Aorta (tissue), 5 donors: ENCODE data around the gene CHKB. TPM values are rescaled to one million over a fixed set of nuclear protein-coding genes. Genes with fewer than 3 reads are reported as not detected.

Source experiments
- ATAC-seq: fragments of 200-7000 bp; cut with Tn5 transposase; one replicate; pipeline ENCODE4 v1.9.1; 2022; ENCODE audit warnings: moderate library complexity; ENCODE audit not compliant: low FRiP score
- DNase-seq, 2 donors: peaks; one replicate each; pipeline ENCODE4 v3.0.0-alpha.2; 2020
- H3K27ac ChIP-seq, 2 donors: one replicate each; pipeline ENCODE4 v1.5.1; 2013; ENCODE audit warnings: low read length in 2 of 2, mild to moderate bottlenecking in 2 of 2, moderate library complexity in 2 of 2, control low read depth in 1 of 2, inconsistent platforms in 1 of 2, low read depth in 1 of 2
- H3K27me3 ChIP-seq, 2 donors: one replicate each; pipeline ENCODE4 v1.6.1; 2013; ENCODE audit warnings: control low read depth in 1 of 2, low read length in 1 of 2, mild to moderate bottlenecking in 1 of 2, moderate library complexity in 1 of 2; ENCODE audit not compliant: insufficient read depth in 2 of 2, control insufficient read depth in 1 of 2
- H3K36me3 ChIP-seq, 2 donors: one replicate each; pipeline ENCODE4 v1.6.1; 2013; ENCODE audit warnings: control low read depth in 1 of 2, low read length in 1 of 2, mild to moderate bottlenecking in 1 of 2; ENCODE audit not compliant: insufficient read depth in 2 of 2, control insufficient read depth in 1 of 2
- H3K4me1 ChIP-seq, 2 donors: one replicate each; pipeline ENCODE4 v1.6.1; 2013; ENCODE audit warnings: low read length in 2 of 2, control low read depth in 1 of 2, mild to moderate bottlenecking in 1 of 2, moderate library complexity in 1 of 2; ENCODE audit not compliant: insufficient read depth in 2 of 2, control insufficient read depth in 1 of 2
- H3K4me3 ChIP-seq, 2 donors: one replicate each; pipeline ENCODE4 v1.5.1; 2013; ENCODE audit warnings: low read length in 2 of 2, control low read depth in 1 of 2, mild to moderate bottlenecking in 1 of 2
- H3K9me3 ChIP-seq: one replicate; pipeline ENCODE4 v1.6.1; 2013; ENCODE audit warnings: mild to moderate bottlenecking, low read length; ENCODE audit not compliant: control insufficient read depth
- WGBS, 2 donors: extraction: QIAGEN DNeasy Blood & Tissue Kit; methylation state at CpG; one replicate each; pipeline ENCODE4 v1.1.7; 2013; 5-methylcytosine and 5-hydroxymethylcytosine counted together
- intact Hi-C, 2 donors: fragments of 100-400 bp; cut with DNase I; formaldehyde crosslinking; loops; one replicate each; pipeline versions ENCODE4 v1.14.2 to v1.15.0; 2022
- polyA plus RNA-seq, 2 donors: library from polyadenylated mRNA; stranded (reverse); fragments of 200-250 nt; gene quantifications; one replicate each; pipeline ENCODE4 v1.2.3, GENCODE V29; 2013
- total RNA-seq, 2 donors: library from RNA; stranded (reverse); fragmentation: NEBNext Ultra II Directional; extraction: Animal tissue kit (Norgen Biotek cat#: 25700); gene quantifications; one replicate each; pipeline ENCODE4 v1.2.1, GENCODE V29; 2021
- donor health status: healthy with polysubstance abuse.
- donor health status: Bipolar disorder and iron deficiency.
- donor health status: DM: no; HTN: no; CAD: no.
- donor health status: DM: no; HTN: no; CAD: no.
- donor health status: DM: yes; HTN: yes; CAD: no.

The CHKB gene
- total and polyA plus RNA-seq, 4 donors: 28.4 to 544 (median 57.7) TPM

DNA sequence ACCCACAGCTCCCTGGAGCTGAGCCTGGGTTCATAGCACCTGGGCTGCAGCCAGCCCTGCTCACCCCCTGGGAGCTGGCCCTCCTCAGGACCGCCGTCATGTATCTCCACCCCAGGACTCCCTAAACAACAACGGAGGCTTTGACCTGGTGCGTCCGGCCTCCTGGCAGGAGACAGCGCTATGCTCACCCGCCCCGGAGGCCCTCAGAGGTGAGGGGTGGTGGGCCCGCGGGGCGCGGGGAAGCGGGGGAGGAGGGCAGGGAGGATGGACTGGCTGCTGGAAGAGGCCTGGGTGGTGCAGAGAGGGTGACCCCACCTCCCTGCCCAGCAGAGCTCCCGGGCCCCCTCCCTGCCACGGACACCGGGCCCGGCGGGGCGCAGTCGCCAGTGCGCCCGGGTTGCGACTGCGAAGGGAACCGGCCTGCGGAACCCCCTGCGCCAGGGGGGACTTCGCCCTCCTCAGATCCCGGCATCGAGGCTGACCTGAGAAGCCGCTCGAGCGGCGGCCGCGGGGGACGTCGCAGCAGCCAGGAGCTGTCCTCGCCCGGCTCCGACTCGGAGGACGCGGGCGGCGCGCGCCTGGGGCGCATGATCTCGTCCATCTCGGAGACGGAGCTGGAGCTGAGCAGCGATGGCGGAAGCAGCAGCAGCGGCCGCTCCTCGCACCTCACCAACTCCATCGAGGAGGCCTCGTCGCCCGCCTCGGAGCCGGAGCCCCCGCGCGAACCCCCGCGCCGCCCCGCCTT, 21.0 kb upstream of the CHKB start:
- H3K9me3 ChIP-seq: no peaks in the 10 kb centered on the region
- H3K4me1 ChIP-seq: no peaks in the 10 kb centered on the region
- intact Hi-C loops: no loop called here
- H3K27me3 ChIP-seq: no peaks in the 10 kb centered on the region
- no peaks in the 10 kb centered on the region for H3K36me3 ChIP-seq
- peak in 1 of 2 donors; percentile 67 for DNase-seq
- 4% methylated on average over 46 to 70 of the region's 70 CpGs for WGBS, 2 donors
- no peak overlapping the region for H3K27ac ChIP-seq
- no peak overlapping the region for H3K4me3 ChIP-seq
- no peak for ATAC-seq

DNA sequence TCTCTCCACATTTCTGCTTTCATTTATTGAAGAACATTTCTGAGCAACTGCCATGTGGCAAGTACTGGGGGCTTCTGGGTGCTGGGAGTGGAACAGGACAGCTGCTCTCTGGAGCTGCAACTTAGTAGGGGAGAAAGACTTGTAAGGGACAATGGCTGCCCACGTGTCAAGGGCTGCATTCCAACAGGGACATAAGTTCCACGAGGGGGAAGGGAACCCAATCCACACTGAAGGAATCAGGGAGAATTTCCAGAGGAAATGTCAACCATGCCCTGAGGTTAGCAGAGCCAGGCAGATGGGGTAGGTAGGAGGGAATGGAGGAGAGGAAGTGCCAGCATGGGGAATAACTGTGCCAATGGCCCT, 19.7 kb upstream of the CHKB start:
- Histone ChIP-seq H3K4me1 (no peaks in the 10 kb centered on the region), H3K36me3 (no peaks in the 10 kb centered on the region), H3K4me3 (no peak overlapping the region), H3K27me3 (no peaks in the 10 kb centered on the region), H3K27ac (no peak overlapping the region), H3K9me3 (no peaks in the 10 kb centered on the region)
- ATAC-seq: no peak
- intact Hi-C loops: no loop called here
- WGBS, 2 donors: 11 to 14% methylated on average over 2 of the region's 2 CpGs
- no peak for DNase-seq

DNA sequence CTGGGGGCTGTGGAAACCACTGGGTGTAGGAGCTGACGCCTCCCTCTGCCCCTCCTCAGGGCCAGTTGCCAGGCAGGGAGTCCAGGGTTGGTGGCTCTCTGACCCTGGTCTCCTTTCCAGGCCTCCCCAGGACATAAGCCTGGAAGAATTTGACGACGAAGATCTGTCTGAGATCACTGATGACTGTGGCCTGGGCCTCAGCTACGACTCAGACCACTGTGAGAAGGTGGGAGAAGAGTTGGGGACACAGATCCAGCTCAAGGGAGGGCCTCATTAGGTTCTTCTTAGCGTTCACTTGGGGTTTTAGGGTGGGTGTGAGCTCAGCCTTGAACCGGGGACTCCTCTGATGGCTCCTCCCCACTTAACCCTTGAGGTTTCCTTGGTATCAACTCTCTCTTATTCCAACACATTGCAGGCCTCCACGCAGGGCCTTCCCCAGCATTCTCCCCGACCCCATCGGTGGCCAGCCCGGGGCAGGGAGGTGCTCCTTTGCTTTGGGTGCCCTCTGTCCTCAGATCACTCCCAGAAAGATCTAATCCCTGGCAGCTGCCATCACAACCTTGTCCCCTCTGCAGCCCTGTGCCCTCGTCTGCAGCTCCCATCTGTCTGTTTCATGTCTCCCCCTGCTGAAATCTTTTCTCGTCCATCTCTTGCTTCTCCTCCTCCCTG, 19.2 kb upstream of the CHKB start:
- 43 to 45% methylated on average over 12 of the region's 12 CpGs for WGBS, 2 donors
- intact Hi-C loops: no loop called here
- no peaks in the 10 kb centered on the region for H3K27me3 ChIP-seq

DNA sequence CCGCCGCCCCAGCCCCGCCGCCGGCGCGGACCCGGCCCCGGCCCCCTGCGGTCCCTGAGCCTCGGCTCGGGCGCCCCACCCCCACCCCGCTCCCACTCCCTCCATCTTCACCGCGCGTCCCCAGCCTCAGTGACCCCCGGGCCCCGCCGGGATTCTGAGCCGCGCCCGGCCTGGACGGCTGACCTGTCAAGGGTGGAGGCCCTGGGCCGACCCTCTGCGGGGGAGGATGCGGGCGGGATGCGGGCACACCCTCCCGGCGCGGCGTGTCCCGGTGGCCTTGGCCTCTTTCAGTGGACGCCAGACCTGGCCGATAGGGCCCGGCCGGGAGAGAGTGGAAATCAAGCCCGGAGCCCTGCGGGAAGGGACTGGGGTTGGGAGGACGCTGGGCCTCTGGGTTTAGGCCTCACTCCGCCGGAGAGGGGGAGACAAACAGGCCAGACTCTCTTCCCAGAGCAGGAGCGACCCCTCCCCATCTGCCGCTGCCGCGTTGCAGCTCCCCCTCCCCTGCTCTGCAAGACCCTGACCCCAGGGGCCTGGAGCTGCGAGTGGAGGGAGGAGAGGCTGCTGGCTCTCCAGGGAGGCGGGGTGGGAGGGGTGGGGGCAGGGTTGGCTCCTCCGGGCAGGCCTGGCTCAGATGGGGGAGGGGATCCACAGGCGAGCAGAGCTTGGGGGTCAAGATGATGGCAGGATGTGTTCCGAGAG, 18.5 kb upstream of the CHKB start:
- Histone ChIP-seq H3K4me3 (peak overlapping the region; percentile 35 to 40), H3K9me3 (no peaks in the 10 kb centered on the region), H3K27me3 (no peaks in the 10 kb centered on the region), H3K36me3 (no peaks in the 10 kb centered on the region), H3K27ac (no peak overlapping the region), H3K4me1 (no peaks in the 10 kb centered on the region)
- 6 to 8% methylated on average over 37 to 52 of the region's 52 CpGs for WGBS, 2 donors
- DNase-seq (peak in 1 of 2 donors; percentile 73), ATAC-seq (no peak)
- intact Hi-C loops: no loop called here

More for the DNA sequence above, 19.2 kb upstream of the CHKB start:
- Histone ChIP-seq H3K9me3 (no peaks in the 10 kb centered on the region), H3K4me3 (no peak overlapping the region), H3K27ac (no peak overlapping the region), H3K4me1 (no peaks in the 10 kb centered on the region), H3K36me3 (no peaks in the 10 kb centered on the region)
- no peak for ATAC-seq
- no peak for DNase-seq

- DNase-seq (peak in 1 of 2 donors; percentile 75), ATAC-seq (no peak)
- 0 to 1% methylated on average over 14 to 61 of the region's 61 CpGs for WGBS, 2 donors
- H3K36me3 ChIP-seq: no peaks in the 10 kb centered on the region
- H3K27me3 ChIP-seq: no peaks in the 10 kb centered on the region
- H3K9me3 ChIP-seq: no peaks in the 10 kb centered on the region
- peak within 1 kb of the TSS; percentile 35 to 40 for H3K4me3 ChIP-seq
- H3K4me1 ChIP-seq: no peaks in the 10 kb centered on the region
- no peak within 1 kb of the TSS for H3K27ac ChIP-seq
- intact Hi-C loops: no loop called here
Measured at GRCh38 chr22:50600538-50600937, 17.9 kb upstream of the CHKB start, which contains the start of gene MAPK8IP2. Gene MAPK8IP2, plus strand, starts transcription at chr22:50600793. Its CDS starts 26 bp downstream, at chr22:50600819.

- Histone ChIP-seq H3K36me3 (no peaks in the 10 kb centered on the region), H3K9me3 (no peaks in the 10 kb centered on the region), H3K27ac (no peak overlapping the region), H3K4me3 (peak overlapping the region; percentile 35 to 40), H3K4me1 (no peaks in the 10 kb centered on the region), H3K27me3 (no peaks in the 10 kb centered on the region)
- DNase-seq (peak; percentile 65 to 89), ATAC-seq (peak; percentile 71)
- WGBS, 2 donors: 13 to 21% methylated on average over 33 to 52 of the region's 52 CpGs
- intact Hi-C loops: no loop called here
Measured at GRCh38 chr22:50599816-50600455, 17.3 kb upstream of the CHKB start.

DNA sequence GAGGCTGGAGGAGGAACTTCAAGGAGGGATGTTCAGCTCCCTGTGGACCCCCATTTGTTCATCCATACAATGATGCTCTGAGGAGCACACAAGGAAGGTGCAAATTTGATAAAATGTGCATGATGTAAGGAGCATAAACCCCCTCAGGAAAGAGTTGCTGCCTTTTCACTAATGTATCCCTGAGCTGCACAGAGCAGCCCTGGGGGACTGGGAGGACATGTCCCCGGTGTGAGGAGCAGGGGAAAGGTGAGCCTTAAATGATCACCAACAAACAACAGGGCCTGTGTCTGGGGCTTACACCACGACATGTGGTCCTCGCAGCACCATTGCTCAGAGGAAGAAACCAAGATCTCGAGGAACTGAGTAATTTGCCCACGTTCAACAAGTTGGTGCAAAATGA, 14.4 kb upstream of the CHKB start:
- ATAC-seq: no peak
- no peak overlapping the region for H3K27ac ChIP-seq
- no peaks in the 10 kb centered on the region for H3K9me3 ChIP-seq
- no peak for DNase-seq
- 86 to 90% methylated on average over 5 of the region's 5 CpGs for WGBS, 2 donors
- intact Hi-C loops: no loop called here
- no peaks in the 10 kb centered on the region for H3K36me3 ChIP-seq
- H3K27me3 ChIP-seq: no peaks in the 10 kb centered on the region
- H3K4me1 ChIP-seq: no peaks in the 10 kb centered on the region
- no peak overlapping the region for H3K4me3 ChIP-seq

DNA sequence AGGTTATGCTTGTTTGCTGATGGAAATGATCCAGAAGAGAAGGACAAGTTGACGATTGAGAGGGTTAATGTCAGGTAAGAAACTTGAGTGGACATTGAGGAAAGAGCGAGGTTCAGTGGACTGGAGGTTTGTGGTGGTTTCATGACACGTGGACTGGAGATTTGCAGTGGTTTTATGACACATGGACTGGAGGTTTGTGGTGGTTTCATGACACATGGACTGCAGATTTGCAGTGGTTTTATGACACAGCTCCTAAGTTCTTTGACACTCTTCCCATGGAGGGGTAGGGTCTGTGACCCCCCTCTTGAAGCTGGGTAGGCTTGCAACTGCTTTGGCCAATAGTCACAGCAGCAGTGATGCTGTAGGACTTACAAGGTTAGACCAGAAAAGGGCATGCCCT, 12.5 kb upstream of the CHKB start:
- ATAC-seq (no peak), DNase-seq (no peak)
- Histone ChIP-seq H3K9me3 (no peaks in the 10 kb centered on the region), H3K4me3 (no peak overlapping the region), H3K36me3 (no peaks in the 10 kb centered on the region), H3K27me3 (no peaks in the 10 kb centered on the region), H3K4me1 (no peaks in the 10 kb centered on the region), H3K27ac (no peak overlapping the region)
- 86 to 92% methylated on average over 3 of the region's 3 CpGs for WGBS, 2 donors
- intact Hi-C loops: no loop called here
